ENCODE data around the gene BORCS8. TPM values are rescaled to one million over a fixed set of nuclear protein-coding genes. Genes with fewer than 3 reads are reported as not detected.

Gene BORCS8
- total RNA-seq (24.7 and 28.7 TPM in 2 replicates), polyA plus RNA-seq (29.1 and 38.0 TPM in 2 replicates)

DNA sequence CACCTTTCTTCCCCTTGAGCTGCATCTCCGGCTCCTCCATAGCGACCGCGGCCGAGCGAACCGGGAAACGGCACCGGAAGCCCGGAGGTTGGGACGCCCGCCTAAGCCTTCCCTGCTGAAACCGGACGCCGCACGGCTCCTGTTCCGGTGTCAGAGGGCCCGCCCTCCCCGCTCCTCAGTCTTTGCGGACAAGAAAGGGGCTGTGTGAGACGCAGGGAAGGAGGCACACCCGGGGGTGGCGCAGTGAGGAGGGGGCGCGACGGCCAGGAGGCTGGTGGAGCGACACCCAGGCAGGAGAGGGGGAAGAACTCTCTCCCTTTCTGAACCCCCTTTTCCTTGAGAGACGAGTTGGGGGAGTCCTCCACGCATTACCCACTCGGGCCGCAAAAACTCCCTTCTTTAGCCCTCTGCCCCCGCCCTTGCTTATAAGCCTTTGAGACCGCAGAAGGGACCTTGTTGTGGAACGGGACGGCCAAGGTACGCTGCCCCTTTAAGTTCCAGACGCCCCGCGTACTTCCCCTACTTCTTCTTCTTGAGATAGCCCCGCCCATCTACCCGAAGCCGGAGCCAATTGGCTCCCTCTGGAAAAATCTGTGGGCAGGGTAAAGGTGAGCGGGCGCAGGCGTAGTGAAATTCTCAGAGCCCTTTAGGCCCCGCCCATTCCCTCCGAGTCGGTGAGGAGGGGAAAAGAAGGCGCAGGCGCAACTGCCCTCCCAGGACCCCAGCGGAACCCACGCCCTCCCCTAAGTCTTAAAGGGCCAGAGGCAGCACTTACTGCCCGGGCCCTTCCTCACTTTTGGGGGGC is at the start of gene BORCS8, which contains the start of gene RFXANK:
BORCS8 (minus strand) TSS at position 75 of the 805 bp plus-strand sequence; CDS start at position 40, 35 bp downstream.
RFXANK (plus strand) TSS at position 181 of the 805 bp plus-strand sequence. CDS start 1,689 bp downstream, outside the sequence.
- Histone ChIP-seq H3K9me3 (ENCODE audit: low read depth) (no peaks in the 10 kb centered on the region), H3K4me1 (ENCODE audit: low read depth) (peaks cover 2% of the 10 kb centered on the region), H3K36me3 (peaks cover 5% of the 10 kb centered on the region), H3K27ac (peak within 1 kb of the TSS; percentile 97), H3K27me3 (no peaks in the 10 kb centered on the region), H3K4me3 (peak within 1 kb of the TSS; percentile 92)
- DNase-seq (ENCODE audit: low read depth in 1 of 2, low spot score in 1 of 2) = peak; percentile 99 to 100
- TF ChIP-seq, protein P1, sequence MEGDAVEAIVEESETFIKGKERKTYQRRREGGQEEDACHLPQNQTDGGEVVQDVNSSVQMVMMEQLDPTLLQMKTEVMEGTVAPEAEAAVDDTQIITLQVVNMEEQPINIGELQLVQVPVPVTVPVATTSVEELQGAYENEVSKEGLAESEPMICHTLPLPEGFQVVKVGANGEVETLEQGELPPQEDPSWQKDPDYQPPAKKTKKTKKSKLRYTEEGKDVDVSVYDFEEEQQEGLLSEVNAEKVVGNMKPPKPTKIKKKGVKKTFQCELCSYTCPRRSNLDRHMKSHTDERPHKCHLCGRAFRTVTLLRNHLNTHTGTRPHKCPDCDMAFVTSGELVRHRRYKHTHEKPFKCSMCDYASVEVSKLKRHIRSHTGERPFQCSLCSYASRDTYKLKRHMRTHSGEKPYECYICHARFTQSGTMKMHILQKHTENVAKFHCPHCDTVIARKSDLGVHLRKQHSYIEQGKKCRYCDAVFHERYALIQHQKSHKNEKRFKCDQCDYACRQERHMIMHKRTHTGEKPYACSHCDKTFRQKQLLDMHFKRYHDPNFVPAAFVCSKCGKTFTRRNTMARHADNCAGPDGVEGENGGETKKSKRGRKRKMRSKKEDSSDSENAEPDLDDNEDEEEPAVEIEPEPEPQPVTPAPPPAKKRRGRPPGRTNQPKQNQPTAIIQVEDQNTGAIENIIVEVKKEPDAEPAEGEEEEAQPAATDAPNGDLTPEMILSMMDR (IDR thresholded peaks at IDR 0.05; ENCODE audit: low read depth, low read length) = no peak

DNA sequence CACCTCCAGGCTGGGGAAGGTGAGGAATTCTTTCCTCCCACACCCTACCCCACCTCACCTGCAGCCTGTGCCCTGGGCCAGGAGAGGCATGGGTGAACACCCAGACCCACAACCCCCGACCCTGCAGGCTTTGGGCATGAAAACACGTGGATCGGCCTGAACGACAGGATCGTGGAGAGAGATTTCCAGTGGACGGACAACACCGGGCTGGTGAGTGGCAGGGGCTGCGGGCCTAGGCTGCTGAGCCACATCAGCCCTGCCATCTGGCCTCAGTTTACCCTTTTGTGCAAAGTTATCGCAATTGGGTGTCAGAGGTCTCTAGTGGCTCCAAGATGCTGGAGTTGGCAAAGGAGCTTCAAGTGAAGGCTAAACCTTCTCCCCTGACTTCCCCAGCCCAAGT is 48.5 kb upstream of the BORCS8 start:
- no peak for DNase-seq (ENCODE audit: low read depth in 1 of 2, low spot score in 1 of 2)
- H3K27ac ChIP-seq = no peak overlapping the region
- H3K36me3 ChIP-seq = no peaks in the 10 kb centered on the region
- no peaks in the 10 kb centered on the region for H3K4me1 ChIP-seq (ENCODE audit: low read depth)
- TF ChIP-seq, protein P1 (IDR thresholded peaks at IDR 0.05; ENCODE audit: low read depth, low read length) = no peak
- no peak overlapping the region for H3K4me3 ChIP-seq
- no peaks in the 10 kb centered on the region for H3K9me3 ChIP-seq (ENCODE audit: low read depth)
- H3K27me3 ChIP-seq = no peaks in the 10 kb centered on the region

DNA sequence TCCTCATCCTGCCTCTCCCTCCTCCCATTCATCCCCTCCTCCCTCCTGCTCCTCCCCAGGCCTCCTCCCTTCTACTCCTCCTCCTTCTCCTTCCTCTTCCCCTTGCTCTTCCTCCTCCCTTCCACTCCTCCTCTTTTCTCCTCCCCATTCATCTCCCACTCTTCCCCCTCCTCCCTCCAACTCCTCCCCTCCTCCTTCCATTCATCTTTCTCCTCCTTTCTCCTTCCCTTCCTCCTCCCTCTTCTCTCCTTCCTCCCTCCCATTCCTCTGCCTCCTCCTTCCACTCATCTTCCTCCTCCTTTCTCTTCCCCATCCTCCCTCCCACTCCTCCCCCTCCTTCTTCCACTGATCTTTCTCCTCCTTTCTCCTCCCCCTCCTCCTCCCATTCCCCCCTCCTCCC is 47.7 kb upstream of the BORCS8 start:
- TF ChIP-seq, protein P1 (IDR thresholded peaks at IDR 0.05; ENCODE audit: low read depth, low read length) = no peak
- Histone ChIP-seq H3K4me1 (ENCODE audit: low read depth) (no peaks in the 10 kb centered on the region), H3K9me3 (ENCODE audit: low read depth) (no peaks in the 10 kb centered on the region), H3K27ac (no peak overlapping the region), H3K36me3 (no peaks in the 10 kb centered on the region), H3K27me3 (no peaks in the 10 kb centered on the region), H3K4me3 (no peak overlapping the region)
- no peak for DNase-seq (ENCODE audit: low read depth in 1 of 2, low spot score in 1 of 2)

DNA sequence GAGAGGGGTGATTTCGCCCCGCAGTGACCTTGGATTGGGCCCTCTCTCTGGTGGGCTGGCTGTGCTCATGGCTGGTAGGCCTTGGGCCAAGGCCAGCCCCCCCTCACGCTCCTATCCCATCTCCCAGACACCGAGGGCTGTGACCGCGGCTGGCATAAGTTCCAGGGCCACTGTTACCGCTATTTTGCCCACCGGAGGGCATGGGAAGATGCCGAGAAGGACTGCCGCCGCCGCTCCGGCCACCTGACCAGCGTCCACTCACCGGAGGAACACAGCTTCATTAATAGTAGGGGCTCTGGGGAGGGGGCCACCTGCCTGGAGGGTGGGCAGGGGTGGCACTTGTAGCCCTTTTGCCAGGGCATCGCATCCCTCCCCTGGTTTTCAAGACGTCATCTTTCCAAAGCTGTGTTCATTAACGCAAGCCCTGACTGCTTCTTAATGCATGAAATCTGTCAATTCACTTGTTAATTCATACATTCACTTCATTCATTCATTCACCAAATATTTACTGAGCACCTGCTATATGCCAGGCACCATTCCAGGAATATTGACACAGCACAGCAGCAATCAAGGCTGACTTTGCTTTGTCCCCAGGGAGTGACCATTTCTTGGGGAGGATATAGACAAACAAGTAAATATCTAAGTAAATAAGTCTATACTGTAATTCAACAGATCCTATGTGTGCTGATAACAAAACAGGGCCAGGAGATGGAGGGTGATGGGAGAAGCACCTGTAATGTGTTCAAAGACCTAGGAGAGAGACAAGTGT is 46.4 kb upstream of the BORCS8 start:
- Histone ChIP-seq H3K27me3 (no peaks in the 10 kb centered on the region), H3K36me3 (no peaks in the 10 kb centered on the region)
- DNase-seq (ENCODE audit: low read depth in 1 of 2, low spot score in 1 of 2) = no peak

DNA sequence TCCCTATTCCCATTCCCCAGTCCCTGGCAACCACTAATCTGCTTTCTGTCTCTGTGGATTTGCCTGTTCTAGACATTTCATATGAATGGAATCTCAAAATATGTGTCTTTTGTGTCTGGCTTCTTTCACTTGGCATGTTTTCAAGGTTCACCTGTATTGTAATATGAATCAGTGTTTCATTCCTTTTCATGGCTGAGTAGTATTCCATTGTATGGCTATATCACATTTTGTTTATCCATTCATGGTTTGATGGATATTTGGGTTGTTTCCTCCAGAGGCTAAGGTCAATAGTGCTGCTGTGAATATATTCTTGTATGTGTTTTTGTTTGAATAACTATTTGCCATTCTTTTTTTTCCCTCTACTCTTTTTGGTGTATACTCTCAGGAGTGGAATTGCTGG is 44.2 kb upstream of the BORCS8 start:
- no peak overlapping the region for H3K4me3 ChIP-seq
- no peak overlapping the region for H3K27ac ChIP-seq
- H3K27me3 ChIP-seq = no peaks in the 10 kb centered on the region
- no peak for DNase-seq (ENCODE audit: low read depth in 1 of 2, low spot score in 1 of 2)
- TF ChIP-seq, protein P1 (IDR thresholded peaks at IDR 0.05; ENCODE audit: low read depth, low read length) = no peak
- no peaks in the 10 kb centered on the region for H3K36me3 ChIP-seq
- H3K4me1 ChIP-seq (ENCODE audit: low read depth) = no peaks in the 10 kb centered on the region
- no peaks in the 10 kb centered on the region for H3K9me3 ChIP-seq (ENCODE audit: low read depth)

More for the DNA sequence above, 46.4 kb upstream of the BORCS8 start:
- TF ChIP-seq, protein P1 (IDR thresholded peaks at IDR 0.05; ENCODE audit: low read depth, low read length) = no peak
- Histone ChIP-seq H3K27ac (no peak overlapping the region), H3K9me3 (ENCODE audit: low read depth) (no peaks in the 10 kb centered on the region), H3K4me1 (ENCODE audit: low read depth) (no peaks in the 10 kb centered on the region), H3K4me3 (no peak overlapping the region)
